Kasumi-1 (cell line): Measurements from ENCODE around the gene PLEKHG3.

Experiments
- DNase-seq, 2 experiments: peaks; one replicate each; lab custom pipeline; 2025; lab: John Stamatoyannopoulos, UW

Gene PLEKHG3

GRCh38 chr14:64763801-64764621 lies 59.8 kb downstream of the PLEKHG3 start:
- DNase-seq, result peak; percentile 10 to 18

- DNase-seq, result peak; percentile 77
Observed at GRCh38 chr14:64764641-64765520, 60.7 kb downstream of the PLEKHG3 start.

- DNase-seq, result no peak
Observed at GRCh38 chr14:64765740-64766302, 61.6 kb downstream of the PLEKHG3 start.

- DNase-seq, result no peak
Observed at GRCh38 chr14:64766430-64767151, 62.4 kb downstream of the PLEKHG3 start.

- no peak for DNase-seq
Observed at GRCh38 chr14:64767215-64767964, 63.2 kb downstream of the PLEKHG3 start.

GRCh38 chr14:64768401-64769095 lies 64.3 kb downstream of the PLEKHG3 start:
- no peak for DNase-seq

GRCh38 chr14:64769096-64770020 lies 65.1 kb downstream of the PLEKHG3 start:
- DNase-seq, result no peak

GRCh38 chr14:64770751-64771150 lies 66.5 kb downstream of the PLEKHG3 start:
- DNase-seq, result no peak

GRCh38 chr14:64771161-64771560 lies 66.9 kb downstream of the PLEKHG3 start:
- no peak for DNase-seq

- no peak for DNase-seq
Observed at GRCh38 chr14:64772397-64772950, 68.2 kb downstream of the PLEKHG3 start.

- no peak for DNase-seq
Observed at GRCh38 chr14:64773046-64773445, 68.8 kb downstream of the PLEKHG3 start.

GRCh38 chr14:64773577-64773976 lies 69.4 kb downstream of the PLEKHG3 start:
- DNase-seq, result no peak

GRCh38 chr14:64774272-64774671 lies 70.0 kb downstream of the PLEKHG3 start:
- no peak for DNase-seq

GRCh38 chr14:64775081-64775777 lies 71.0 kb downstream of the PLEKHG3 start:
- no peak for DNase-seq

- no peak for DNase-seq
Observed at GRCh38 chr14:64777461-64777860, 73.2 kb downstream of the PLEKHG3 start.

GRCh38 chr14:64778104-64778754 lies 74.0 kb downstream of the PLEKHG3 start:
- no peak for DNase-seq

- no peak for DNase-seq
Observed at GRCh38 chr14:64779472-64779871, 75.2 kb downstream of the PLEKHG3 start.

GRCh38 chr14:64782196-64782595 lies 78.0 kb downstream of the PLEKHG3 start:
- no peak for DNase-seq
